Measurements from ENCODE around the gene VTI1A. TPM values are rescaled to one million over a fixed set of nuclear protein-coding genes. Genes with fewer than 3 reads are reported as not detected.

VTI1A gene
- total RNA-seq, 1 experiment from 2014 or later = 22.0 TPM

GRCh38 chr10:112801748-112802147 lies 354.7 kb downstream of the VTI1A start:
- Histone ChIP-seq H3K23me2 (ENCODE audit: insufficient read length, low read depth, low read length, poor library complexity, severe bottlenecking) (no peaks in the 10 kb centered on the region), H2BK12ac (ENCODE audit: insufficient read length, low read depth, low read length) (no peak overlapping the region), H3T11ph (ENCODE audit: low read length) (no peak overlapping the region), H3K56ac (ENCODE audit: insufficient read length, low read depth, low read length) (no peak overlapping the region), H3K4me2 (ENCODE audit: insufficient read depth, insufficient read length, low read length) (no peak overlapping the region), H3K9me3 (ENCODE audit: control insufficient read depth, low read depth, low read length) (no peaks in the 10 kb centered on the region), H3K4me1 (ENCODE audit: insufficient read depth, low read length) (peaks cover 6% of the 10 kb centered on the region; the same call in 1 of the 2 replicates), H4K20me1 (ENCODE audit: control insufficient read depth, insufficient read depth, insufficient read length) (no peaks in the 10 kb centered on the region), H2AFZ (ENCODE audit: low read length) (no peak overlapping the region), H4K91ac (ENCODE audit: insufficient read length, low read depth, low read length) (no peak overlapping the region), H3K9ac (ENCODE audit: extremely low read depth, insufficient read length, low read length) (no peak overlapping the region), H3K27me3 (ENCODE audit: insufficient read depth, low read length) (no peaks in the 10 kb centered on the region), H2BK15ac (ENCODE audit: low read depth, low read length) (no peak overlapping the region), H3K14ac (ENCODE audit: insufficient read depth, low read length) (no peak overlapping the region), H2BK120ac (ENCODE audit: low read depth, low read length, poor library complexity, severe bottlenecking) (no peak overlapping the region), H3K27ac (ENCODE audit: insufficient read length, low read depth, low read length) (no peak overlapping the region), H3K18ac (ENCODE audit: insufficient read length, low read depth, low read length) (no peak overlapping the region), H3K4ac (ENCODE audit: low read depth, low read length) (no peak overlapping the region), H3K79me1 (ENCODE audit: insufficient read depth, low read depth, low read length, poor library complexity, severe bottlenecking) (no peaks in the 10 kb centered on the region), H2AK5ac (ENCODE audit: insufficient read length, low read length) (no peak overlapping the region), H4K5ac (ENCODE audit: insufficient read length, low read depth, low read length) (no peak overlapping the region), H2BK20ac (ENCODE audit: low read depth, low read length, poor library complexity, severe bottlenecking) (no peak overlapping the region), H4K8ac (replicated peaks; ENCODE audit: insufficient read length, low read depth, low read length) (no peak overlapping the region), H3K23ac (ENCODE audit: insufficient read length, low read depth, low read length) (no peak overlapping the region), H2BK5ac (ENCODE audit: insufficient read length, low read length) (no peak overlapping the region), H3K79me2 (ENCODE audit: insufficient read depth, low read length) (no peaks in the 10 kb centered on the region)
- no peak for TF ChIP-seq CTCF (conservative IDR thresholded peaks at IDR 0.05)
- Mint-ChIP-seq H3K9me3 (no peaks in the 10 kb centered on the region), H3K4me3 (no peak overlapping the region), H3K36me3 (ENCODE audit: insufficient read depth in 1 of 3, low read depth in 3 of 3) (peaks cover 0 to under 1% (median 0%) of the 10 kb centered on the region in 3 experiments; a peak in 1 of 7 replicates), H3K4me1 (peaks cover 50 to 53% of the 10 kb centered on the region in 2 experiments), H3K27ac (no peak overlapping the region), H3K27me3 (ENCODE audit: low read depth) (peaks cover 2% of the 10 kb centered on the region)
- no CpG with 5 or more reads among the region's 4 CpGs for whole genome bisulfite sequencing (ENCODE audit: extremely low coverage, insufficient read length, low lambda C conversion rate)
- no peak for DNase-seq

Measured in H9 (cell line).